ENCODE measurements around the gene MEF2D.

MEF2D gene

GRCh38 chr1:156496211-156496761 is 4.3 kb downstream of the MEF2D start:
- TF ChIP-seq CSDC2 (CRISPR knock-in tag; IDR thresholded peaks at IDR 0.05) (no peak), TCF4 (CRISPR knock-in tag; IDR thresholded peaks at IDR 0.05; ENCODE audit: borderline replicate concordance) (no peak)
- TF ChIP-seq, protein P1, sequence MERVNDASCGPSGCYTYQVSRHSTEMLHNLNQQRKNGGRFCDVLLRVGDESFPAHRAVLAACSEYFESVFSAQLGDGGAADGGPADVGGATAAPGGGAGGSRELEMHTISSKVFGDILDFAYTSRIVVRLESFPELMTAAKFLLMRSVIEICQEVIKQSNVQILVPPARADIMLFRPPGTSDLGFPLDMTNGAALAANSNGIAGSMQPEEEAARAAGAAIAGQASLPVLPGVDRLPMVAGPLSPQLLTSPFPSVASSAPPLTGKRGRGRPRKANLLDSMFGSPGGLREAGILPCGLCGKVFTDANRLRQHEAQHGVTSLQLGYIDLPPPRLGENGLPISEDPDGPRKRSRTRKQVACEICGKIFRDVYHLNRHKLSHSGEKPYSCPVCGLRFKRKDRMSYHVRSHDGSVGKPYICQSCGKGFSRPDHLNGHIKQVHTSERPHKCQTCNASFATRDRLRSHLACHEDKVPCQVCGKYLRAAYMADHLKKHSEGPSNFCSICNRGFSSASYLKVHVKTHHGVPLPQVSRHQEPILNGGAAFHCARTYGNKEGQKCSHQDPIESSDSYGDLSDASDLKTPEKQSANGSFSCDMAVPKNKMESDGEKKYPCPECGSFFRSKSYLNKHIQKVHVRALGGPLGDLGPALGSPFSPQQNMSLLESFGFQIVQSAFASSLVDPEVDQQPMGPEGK (CRISPR knock-in tag; IDR thresholded peaks at IDR 0.05; ENCODE audit: borderline replicate concordance), result no peak
- no peak for ATAC-seq

GRCh38 chr1:156495401-156496140 is 5.0 kb downstream of the MEF2D start:
- no peak for ATAC-seq
- TF ChIP-seq PPARA (CRISPR knock-in tag; IDR thresholded peaks at IDR 0.05; ENCODE audit: borderline replicate concordance) (no peak), ISL1 (CRISPR knock-in tag; IDR thresholded peaks at IDR 0.05) (no peak), ESRRG (CRISPR knock-in tag; IDR thresholded peaks at IDR 0.05) (no peak), CREB5 (CRISPR knock-in tag; IDR thresholded peaks at IDR 0.05; ENCODE audit: low read depth) (no peak), CSDC2 (CRISPR knock-in tag; IDR thresholded peaks at IDR 0.05) (no peak), ZNF8 (CRISPR knock-in tag; IDR thresholded peaks at IDR 0.05) (no peak), ZC3H10 (CRISPR knock-in tag; IDR thresholded peaks at IDR 0.05) (no peak), TCF4 (CRISPR knock-in tag; IDR thresholded peaks at IDR 0.05; ENCODE audit: borderline replicate concordance) (no peak), ZFP30 (CRISPR knock-in tag; IDR thresholded peaks at IDR 0.05) (no peak)
- TF ChIP-seq, protein P2, sequence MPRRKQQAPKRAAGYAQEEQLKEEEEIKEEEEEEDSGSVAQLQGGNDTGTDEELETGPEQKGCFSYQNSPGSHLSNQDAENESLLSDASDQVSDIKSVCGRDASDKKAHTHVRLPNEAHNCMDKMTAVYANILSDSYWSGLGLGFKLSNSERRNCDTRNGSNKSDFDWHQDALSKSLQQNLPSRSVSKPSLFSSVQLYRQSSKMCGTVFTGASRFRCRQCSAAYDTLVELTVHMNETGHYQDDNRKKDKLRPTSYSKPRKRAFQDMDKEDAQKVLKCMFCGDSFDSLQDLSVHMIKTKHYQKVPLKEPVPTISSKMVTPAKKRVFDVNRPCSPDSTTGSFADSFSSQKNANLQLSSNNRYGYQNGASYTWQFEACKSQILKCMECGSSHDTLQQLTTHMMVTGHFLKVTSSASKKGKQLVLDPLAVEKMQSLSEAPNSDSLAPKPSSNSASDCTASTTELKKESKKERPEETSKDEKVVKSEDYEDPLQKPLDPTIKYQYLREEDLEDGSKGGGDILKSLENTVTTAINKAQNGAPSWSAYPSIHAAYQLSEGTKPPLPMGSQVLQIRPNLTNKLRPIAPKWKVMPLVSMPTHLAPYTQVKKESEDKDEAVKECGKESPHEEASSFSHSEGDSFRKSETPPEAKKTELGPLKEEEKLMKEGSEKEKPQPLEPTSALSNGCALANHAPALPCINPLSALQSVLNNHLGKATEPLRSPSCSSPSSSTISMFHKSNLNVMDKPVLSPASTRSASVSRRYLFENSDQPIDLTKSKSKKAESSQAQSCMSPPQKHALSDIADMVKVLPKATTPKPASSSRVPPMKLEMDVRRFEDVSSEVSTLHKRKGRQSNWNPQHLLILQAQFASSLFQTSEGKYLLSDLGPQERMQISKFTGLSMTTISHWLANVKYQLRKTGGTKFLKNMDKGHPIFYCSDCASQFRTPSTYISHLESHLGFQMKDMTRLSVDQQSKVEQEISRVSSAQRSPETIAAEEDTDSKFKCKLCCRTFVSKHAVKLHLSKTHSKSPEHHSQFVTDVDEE (CRISPR knock-in tag; IDR thresholded peaks at IDR 0.05), result no peak

DNA sequence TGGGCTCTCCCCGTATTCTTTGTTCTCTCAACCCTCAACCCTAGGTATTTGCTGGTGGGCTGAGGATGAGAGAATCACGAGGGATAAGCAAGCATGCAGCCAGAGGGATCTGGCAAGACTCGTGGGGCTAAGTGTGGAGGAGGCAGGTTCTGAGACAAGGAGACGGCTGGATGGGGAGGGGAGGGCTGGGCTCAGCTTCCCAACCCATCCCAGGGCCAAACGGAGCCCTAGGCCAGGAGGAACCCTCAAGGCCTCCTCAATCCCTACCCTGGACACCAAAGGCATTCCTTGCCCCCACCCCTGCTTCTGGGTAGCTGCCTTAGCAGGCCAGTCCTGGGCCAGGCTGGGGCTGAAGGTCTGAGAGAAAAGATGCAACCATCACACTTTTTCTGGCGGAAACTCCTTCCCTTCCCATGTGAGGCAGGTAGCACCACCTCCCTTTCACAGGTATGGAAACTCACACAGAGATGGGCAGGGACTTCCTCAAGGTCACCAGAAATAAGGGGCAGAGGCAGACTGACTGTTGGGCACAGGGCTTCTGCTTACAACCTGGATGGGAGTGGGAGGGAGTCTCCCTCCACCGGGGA is 6.2 kb downstream of the MEF2D start:
- TF ChIP-seq ESRRG (CRISPR knock-in tag; IDR thresholded peaks at IDR 0.05), result no peak

GRCh38 chr1:156493742-156494141 is 6.8 kb downstream of the MEF2D start:
- no peak for TF ChIP-seq TOX (CRISPR knock-in tag; IDR thresholded peaks at IDR 0.05; ENCODE audit: borderline replicate concordance)
- no peak for ATAC-seq

More for the DNA sequence above, 6.2 kb downstream of the MEF2D start:
- no peak for ATAC-seq

- ATAC-seq, result no peak
- no peak for TF ChIP-seq TOX (CRISPR knock-in tag; IDR thresholded peaks at IDR 0.05; ENCODE audit: borderline replicate concordance)
- TF ChIP-seq ISL1 (CRISPR knock-in tag; IDR thresholded peaks at IDR 0.05), result no peak
- TF ChIP-seq ZC3H10 (CRISPR knock-in tag; IDR thresholded peaks at IDR 0.05), result no peak
- TF ChIP-seq RARB (CRISPR knock-in tag; IDR thresholded peaks at IDR 0.05), result no peak
- TF ChIP-seq CREB5 (CRISPR knock-in tag; IDR thresholded peaks at IDR 0.05; ENCODE audit: low read depth), result no peak
- TF ChIP-seq PPARA (CRISPR knock-in tag; IDR thresholded peaks at IDR 0.05; ENCODE audit: borderline replicate concordance), result no peak
- TF ChIP-seq, protein P3, sequence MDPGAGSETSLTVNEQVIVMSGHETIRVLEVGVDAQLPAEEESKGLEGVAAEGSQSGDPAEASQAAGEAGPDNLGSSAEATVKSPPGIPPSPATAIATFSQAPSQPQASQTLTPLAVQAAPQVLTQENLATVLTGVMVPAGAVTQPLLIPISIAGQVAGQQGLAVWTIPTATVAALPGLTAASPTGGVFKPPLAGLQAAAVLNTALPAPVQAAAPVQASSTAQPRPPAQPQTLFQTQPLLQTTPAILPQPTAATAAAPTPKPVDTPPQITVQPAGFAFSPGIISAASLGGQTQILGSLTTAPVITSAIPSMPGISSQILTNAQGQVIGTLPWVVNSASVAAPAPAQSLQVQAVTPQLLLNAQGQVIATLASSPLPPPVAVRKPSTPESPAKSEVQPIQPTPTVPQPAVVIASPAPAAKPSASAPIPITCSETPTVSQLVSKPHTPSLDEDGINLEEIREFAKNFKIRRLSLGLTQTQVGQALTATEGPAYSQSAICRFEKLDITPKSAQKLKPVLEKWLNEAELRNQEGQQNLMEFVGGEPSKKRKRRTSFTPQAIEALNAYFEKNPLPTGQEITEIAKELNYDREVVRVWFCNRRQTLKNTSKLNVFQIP (CRISPR knock-in tag; IDR thresholded peaks at IDR 0.05; ENCODE audit: borderline replicate concordance, low read depth), result no peak
- TF ChIP-seq BACH2 (CRISPR knock-in tag; IDR thresholded peaks at IDR 0.05; ENCODE audit: borderline replicate concordance), result no peak
- TF ChIP-seq ZFP30 (CRISPR knock-in tag; IDR thresholded peaks at IDR 0.05), result no peak
Measured at GRCh38 chr1:156493154-156493631, 7.4 kb downstream of the MEF2D start.
